Measurements from ENCODE around the gene C6orf136.

- TF ChIP-seq CTCF (IDR thresholded peaks at IDR 0.05; ENCODE audit: low read depth, low read length, missing input control) = no peak
- no peak for TF ChIP-seq YY1 (IDR thresholded peaks at IDR 0.05)
- no peak for TF ChIP-seq FOXA2 (IDR thresholded peaks at IDR 0.05)
- no peak for TF ChIP-seq TAF1 (conservative IDR thresholded peaks at IDR 0.05)
- TF ChIP-seq MAX (IDR thresholded peaks at IDR 0.05) = no peak
- no peak for TF ChIP-seq EGR1 (IDR thresholded peaks at IDR 0.05; ENCODE audit: low read depth in 2 of 2)
- TF ChIP-seq SP1 (IDR thresholded peaks at IDR 0.05) = no peak
- TF ChIP-seq JUND (IDR thresholded peaks at IDR 0.05) = no peak
- no peak for TF ChIP-seq FOXA1 (IDR thresholded peaks at IDR 0.05)
- TF ChIP-seq RAD21 (IDR thresholded peaks at IDR 0.05) = no peak
- TF ChIP-seq ATF3 (IDR thresholded peaks at IDR 0.05) = no peak
- no peak for TF ChIP-seq ZBTB33 (IDR thresholded peaks at IDR 0.05)
Measured at GRCh38 chr6:30641048-30641447, 5.9 kb upstream of the C6orf136 start.
